ENCODE measurements around the gene LCK.
"Not testable (repeated sequence)": the region's sequence is repeated elsewhere in the genome, so short reads cannot be mapped to it uniquely, and the experiment has no call there.

Gene LCK

GRCh38 chr1:32240140-32240951 is 10.7 kb upstream of the LCK start:
- peak; percentile 97 for DNase-seq

- peak; percentile 77 for DNase-seq
These were observed 9.9 kb upstream of the LCK start for GRCh38 chr1:32241001-32241763.

GRCh38 chr1:32242341-32242851 is 8.7 kb upstream of the LCK start:
- no peak for DNase-seq

- DNase-seq: no peak
These were observed 4.2 kb upstream of the LCK start, which contains the start of gene FAM167B for GRCh38 chr1:32246888-32247273. TSS of gene FAM167B (plus strand) at chr1:32247222. CDS start at chr1:32247422, 200 bp downstream.

- DNase-seq: no peak
These were observed 3.6 kb upstream of the LCK start for GRCh38 chr1:32247452-32247851.

GRCh38 chr1:32247983-32248889 is 2.8 kb upstream of the LCK start:
- peak; percentile 90 for DNase-seq

GRCh38 chr1:32249831-32250525 is 1.1 kb upstream of the LCK start:
- no peak for DNase-seq

GRCh38 chr1:32255072-32256071 is 4.3 kb downstream of the LCK start:
- no peak for DNase-seq

- DNase-seq: no peak
These were observed 5.6 kb downstream of the LCK start for GRCh38 chr1:32256473-32257226.

- no peak for DNase-seq
These were observed 6.1 kb downstream of the LCK start for GRCh38 chr1:32257227-32257508.

- not testable (repeated sequence) for DNase-seq
These were observed 12.2 kb downstream of the LCK start for GRCh38 chr1:32263236-32263593.

- no peak for DNase-seq
These were observed 12.7 kb downstream of the LCK start for GRCh38 chr1:32263744-32264143.

GRCh38 chr1:32265846-32266245 is 14.8 kb downstream of the LCK start:
- no peak for DNase-seq

- DNase-seq: no peak
These were observed 16.0 kb downstream of the LCK start for GRCh38 chr1:32266921-32267591.

GRCh38 chr1:32269744-32270143 is 18.7 kb downstream of the LCK start:
- DNase-seq: no peak

GRCh38 chr1:32272557-32273390 is 21.7 kb downstream of the LCK start:
- no peak for DNase-seq

- peak; percentile 97 for DNase-seq
These were observed 22.5 kb downstream of the LCK start for GRCh38 chr1:32273391-32274208.
